Activated CD4-positive, CD25-positive, alpha-beta regulatory T cell treated with anti-CD3 and anti-CD28 coated beads, Interleukin-2, amount 50 U/mL, for 72 hours (primary cell): ENCODE results near the gene GTF3C5.

ENCODE experiments used
- DNase-seq: peaks from one replicate; pipeline ENCODE4 v3.0.0; 2021

Gene GTF3C5

DNA sequence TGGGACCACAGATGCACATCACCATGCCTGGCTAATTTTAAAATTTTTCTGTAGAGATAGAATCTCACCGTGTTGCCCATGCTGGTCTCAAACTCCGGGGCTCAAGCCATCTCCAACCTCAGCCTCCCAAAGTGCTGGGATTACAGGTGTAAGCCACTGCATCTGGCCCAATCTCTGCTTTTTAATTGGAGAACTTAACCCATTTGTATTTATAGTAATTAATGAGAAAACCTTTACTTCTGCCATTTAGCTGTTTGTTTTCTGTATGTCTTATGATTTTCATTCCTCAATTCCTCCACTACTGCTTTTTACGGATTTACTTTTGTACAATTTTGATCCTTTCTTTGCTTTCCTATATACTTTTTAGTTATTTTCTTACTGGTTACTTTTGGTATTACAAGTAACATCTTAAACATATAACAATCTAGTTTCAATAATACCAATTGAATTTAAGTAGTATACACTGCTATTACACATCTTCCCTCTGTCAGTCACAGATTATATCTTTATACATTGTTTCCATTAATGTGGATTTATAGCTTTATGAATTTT is 64.1 kb downstream of the GTF3C5 start:
- no peak for DNase-seq

DNA sequence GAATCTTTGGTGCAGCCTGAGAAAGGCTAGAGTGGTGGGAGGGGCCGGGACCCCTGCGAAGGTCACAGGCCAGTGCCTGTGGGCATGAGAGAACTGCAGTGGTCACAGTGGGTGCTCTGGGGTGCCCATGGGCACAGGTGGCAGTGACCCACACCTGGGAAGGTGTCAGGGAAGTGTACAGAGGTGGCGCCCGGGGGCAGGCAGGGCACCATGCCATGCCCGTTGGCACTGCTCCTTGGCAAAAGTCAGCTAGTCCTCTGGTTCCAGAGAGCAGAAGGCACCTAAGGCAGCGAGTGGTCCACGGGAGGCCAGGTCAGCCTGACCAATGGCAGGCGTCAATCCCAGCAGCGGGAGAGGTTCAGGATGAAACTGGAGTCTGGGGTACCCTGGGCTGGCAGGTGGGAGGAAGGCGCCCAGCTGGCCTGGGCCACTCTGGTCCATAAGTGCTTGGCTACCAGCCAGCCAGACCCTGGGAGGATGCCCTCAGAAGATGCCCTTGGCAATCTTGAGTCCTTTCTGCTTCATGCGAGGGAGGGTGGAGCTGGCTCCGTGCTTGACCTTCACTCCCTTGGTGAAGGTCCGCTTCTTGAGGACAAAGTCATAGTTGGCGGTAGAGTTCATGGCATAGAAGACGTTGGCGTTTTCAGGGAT is 67.4 kb downstream of the GTF3C5 start:
- no peak for DNase-seq

DNA sequence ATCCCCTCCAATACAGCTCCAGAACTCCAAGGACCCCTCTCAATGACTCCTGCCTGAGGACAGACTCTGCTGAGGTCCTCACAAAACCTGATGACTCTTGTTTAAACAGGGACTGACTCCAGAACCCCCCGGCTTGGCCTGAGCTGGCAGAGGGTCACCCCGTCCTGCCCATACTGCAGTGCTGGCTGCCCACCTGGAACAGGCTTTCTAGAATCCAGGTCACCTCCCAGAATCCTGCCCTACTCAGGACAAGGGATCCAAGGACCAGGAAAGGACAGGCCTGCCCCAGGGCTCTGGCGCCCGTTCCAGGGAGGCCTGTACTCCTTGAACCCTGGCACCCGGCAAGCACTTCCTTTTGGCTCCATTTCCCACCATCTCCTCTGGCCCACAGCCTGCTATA is 68.1 kb downstream of the GTF3C5 start:
- no peak for DNase-seq

DNA sequence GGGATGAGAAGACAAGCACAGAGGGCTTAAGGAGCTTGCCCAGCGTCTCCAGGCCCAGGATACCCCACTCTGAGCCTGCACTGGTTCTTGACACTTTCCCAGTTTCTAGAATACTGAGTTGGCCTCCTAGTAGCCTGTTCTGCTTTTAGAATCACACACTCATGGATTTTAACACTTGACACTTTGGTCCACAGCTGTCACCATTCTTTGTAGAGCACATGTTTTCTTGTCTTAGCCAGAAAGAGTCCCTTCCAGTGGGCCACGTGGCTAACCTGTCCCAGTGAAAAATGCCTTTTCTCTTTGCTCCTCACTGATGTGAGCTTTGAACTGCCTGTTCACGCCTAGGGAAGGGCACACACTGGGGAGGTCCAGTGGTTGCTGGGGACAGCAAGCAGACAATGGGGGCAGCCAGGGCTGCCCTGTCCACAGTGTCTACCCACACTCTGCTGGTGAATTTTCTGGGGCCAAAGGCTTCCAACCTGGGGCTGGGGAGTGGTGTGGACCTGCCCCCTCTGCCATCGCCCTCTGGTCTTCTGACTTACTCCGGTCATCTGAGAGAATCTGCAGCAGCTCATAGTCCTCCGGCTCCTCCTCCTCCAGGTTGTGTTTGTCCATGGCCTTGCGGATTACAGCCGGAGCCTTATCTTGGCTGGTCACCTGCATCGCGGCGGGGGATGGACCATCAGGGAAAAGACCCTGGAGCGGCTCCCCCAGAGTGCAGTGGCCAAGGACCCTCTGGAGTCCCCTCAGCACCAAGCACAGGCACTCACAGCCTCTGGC is 69.1 kb downstream of the GTF3C5 start:
- no peak for DNase-seq

DNA sequence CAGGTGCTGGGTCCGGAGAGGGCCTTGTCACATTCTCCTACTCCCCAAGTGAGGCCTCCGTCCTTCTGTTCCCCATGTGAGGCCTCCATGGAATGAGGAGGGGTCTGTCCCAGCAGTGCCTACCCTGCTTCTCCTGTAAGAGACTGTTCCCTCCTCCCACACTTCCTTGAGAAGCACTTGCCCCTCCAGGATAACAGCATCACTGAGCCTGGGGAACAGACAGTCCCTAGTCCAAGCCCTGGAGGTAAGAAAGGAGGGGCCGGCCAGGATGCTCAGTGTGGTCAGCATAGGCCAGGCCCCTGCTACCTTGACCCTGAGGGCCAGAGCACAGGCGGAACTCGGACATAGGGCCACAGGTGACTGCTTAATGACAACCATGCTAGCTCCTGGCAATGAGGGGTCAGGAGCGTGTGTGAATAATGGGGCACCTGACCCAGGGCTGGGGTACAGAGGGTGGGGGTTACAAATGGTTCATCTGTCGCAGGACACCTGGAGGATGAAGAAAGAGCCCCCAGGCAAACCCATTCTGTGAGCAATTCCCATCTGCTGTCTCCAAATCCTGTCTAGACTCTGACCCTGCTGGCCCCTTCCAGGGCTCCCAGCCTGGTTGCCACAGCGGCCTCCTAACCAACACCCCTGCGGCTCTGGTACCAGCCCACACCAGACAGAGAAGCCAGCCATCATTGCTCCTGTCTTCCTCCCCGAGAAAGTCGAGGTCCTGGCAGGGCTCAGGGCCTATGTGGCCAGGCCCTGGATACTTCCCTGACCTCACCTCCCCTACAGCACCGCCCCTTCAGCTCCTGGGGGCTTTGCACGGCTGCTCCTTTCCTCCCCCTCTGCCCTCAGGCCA is 69.9 kb downstream of the GTF3C5 start:
- DNase-seq: no peak

DNA sequence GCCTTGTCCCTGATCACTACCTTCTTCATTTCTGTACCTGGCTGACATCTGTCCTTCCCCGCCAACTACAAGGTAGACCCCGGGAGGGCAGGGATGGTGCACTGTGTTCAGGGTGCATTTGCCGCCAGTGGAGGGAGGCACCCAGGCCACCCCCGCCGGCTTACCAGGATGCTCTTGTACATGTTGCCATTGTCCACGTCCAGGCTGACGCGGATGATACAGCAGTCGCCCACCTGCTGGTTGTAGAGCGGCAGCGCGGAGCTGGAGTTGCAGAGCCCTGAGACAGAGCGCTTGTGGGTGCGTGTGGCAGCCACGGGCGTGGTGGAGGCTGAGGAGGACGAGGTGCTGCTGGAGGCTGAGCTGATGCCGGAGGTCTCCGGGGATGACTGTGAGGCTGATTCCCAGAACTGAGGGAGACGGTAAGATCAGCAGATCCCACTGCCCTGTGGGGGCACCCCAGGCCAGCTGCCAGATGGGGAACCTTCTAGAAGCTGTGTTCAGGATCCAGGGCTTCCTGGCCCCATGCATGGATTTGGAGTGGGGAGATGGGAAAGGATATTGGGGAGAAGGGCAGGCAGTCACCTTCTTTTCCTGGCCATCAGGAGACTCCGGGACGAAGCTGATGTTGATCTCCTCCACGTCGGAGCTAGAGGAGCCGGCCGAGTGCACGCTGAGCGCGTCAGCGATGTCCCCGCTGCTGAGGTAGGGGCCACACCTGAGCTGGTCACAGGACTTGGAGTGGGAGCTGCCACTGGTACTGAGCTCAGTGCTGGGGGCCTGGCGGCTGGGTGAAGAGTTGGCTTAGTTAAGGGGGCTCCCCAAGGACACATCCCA is 70.8 kb downstream of the GTF3C5 start:
- no peak for DNase-seq

DNA sequence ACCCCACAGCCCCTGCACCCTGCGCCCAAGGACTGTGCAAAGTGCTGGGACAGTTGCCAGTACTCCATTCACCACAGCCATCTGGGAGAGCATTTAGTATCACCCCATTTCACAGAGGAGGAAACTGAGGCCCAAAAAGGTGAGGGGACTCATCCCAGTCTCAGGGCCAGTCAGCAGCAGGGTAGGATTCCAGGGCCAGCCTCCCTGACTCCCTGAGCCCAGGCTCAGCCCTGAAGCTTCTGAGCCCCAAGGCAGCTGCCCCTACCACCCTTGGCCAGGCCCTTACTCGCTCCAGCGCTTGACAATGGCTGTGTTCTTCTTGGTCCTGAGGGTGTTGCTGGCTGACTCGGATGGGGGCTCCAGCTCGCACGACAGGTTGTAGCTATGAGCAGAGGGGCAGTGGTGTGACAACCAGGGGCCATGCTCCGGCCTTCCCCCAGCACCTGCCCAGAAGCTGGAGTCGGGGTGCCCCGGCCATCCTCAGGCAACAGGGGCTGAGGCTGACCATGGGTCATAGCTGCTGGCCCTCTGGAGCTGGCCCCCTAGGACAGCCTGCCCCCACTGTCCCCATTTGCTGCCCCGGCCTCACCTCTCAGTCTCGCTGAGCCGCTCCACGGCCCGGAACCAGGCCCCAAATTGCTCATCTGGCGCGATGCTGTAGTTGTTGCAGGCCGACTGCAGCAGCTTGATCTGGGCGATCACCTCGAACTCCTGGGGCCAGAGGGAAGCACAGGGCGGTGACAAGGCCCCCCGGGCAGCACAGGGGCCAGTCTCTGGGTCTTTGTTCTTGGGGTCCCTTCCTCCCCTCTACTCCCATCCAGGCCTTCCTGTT is 71.6 kb downstream of the GTF3C5 start:
- DNase-seq: no peak

DNA sequence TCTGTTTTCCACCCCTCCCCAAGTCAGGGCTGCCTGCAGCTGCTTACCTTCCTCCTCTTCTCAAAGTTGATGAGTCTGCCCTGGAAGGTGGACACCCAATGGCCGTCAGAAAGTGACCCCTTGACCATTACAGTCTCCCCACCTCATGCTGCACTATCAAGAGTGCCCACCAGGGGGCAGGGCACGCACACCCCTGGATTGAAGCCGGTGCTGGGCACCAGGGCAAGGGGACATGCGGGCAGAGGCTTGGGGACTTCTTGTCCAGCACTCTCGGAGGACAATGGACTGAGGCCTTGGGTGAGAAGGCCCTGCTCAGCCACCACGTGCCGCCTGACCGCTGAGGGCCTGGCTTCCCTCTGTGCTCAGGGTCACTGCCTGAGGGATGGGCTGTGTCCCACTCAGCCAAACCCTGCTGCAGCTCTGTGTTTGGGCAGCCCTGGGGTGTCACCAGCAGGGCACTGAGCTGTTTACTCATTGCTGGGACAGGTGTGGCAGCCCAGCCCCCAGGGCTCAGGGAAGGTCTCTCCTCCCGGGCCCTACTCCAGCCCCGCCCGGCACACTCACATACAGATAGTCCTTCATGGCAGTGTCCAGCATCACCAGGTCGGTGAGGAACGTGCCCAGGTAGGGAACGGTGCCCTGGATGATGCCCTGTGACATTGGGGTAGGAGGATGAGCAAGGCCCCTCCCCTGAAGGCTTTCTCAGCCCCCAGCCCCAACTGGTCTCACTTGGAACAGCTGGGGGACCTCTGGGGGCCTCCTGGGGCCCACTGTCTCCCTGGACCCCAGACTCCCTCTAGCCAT is 72.6 kb downstream of the GTF3C5 start:
- peak; percentile 72 for DNase-seq

DNA sequence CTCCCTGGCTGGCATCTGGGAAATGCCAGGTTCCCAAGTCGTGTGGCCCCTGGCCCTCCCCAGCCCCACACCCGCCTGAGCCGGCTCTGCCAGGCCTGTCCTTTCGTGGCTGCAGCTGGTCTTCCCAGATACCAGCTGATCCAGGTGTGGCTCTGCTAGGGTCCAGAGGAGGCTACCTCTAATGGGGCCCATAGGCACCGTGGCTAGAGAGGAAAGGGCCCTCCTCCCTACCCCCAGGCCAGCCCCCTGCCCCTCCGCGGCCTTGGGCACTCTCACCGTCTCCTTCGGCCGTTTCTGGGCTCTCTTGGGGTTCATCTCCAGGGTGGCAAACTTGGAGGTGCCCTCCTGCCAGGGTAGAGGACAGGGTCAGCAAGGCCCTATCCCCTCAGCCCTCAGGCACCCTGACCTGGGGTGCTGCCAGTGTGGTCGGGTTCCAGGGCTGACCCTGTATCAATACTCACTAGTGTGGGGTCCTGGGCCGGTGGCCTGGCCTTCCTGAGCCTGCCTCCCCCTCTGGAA is 73.2 kb downstream of the GTF3C5 start:
- no peak for DNase-seq

DNA sequence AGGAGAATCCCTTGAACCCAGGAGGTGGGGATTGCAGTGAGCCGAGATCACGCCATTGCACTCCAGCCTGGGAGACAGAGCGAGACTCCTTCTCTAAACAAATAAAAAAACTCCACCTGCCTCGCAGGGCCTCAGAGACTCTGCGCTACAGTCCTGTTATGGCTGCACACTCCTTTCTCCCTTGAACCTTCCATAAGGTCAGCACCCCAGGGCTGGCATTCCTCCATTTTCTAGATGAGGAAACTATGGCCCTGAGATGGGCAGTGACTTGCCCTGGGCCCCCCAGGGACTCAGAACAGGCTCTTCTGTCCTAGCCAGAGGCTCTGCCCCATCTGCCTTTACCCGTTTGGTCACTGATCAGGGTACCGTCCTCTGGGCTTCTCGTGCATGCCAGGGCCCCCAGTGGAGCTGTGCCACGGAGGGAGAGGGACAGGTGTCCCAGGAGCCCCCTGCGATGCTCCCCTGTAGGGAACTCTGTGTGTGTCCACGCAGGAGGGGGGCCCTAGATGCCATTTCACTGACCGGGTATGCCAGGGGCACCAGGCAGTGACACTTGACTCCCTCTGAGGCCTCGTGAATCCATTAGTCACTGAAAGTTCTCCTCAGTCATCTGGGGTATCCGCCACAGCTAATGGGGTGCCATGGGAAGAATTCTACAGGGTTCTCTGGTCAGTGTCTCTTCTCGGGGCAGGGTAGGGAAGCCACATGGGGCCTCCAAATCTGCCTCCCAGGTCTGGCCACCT is 74.1 kb downstream of the GTF3C5 start:
- peak; percentile 15 for DNase-seq

DNA sequence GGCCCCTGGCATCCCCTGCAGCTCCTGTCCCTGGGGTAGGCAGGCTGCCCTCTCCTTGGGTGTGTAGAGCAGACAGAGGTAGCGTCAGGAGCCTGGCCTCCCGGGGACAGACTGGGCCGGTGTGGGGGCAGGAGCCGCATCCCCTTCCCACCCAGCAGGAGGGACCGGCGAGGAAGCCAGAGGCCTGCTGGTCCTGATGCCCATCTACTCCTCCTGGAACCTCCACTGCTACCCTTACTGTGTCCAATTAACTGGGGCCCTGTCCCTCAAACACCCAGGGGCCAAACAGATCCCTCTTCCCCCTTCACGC is 74.6 kb downstream of the GTF3C5 start:
- no peak for DNase-seq

DNA sequence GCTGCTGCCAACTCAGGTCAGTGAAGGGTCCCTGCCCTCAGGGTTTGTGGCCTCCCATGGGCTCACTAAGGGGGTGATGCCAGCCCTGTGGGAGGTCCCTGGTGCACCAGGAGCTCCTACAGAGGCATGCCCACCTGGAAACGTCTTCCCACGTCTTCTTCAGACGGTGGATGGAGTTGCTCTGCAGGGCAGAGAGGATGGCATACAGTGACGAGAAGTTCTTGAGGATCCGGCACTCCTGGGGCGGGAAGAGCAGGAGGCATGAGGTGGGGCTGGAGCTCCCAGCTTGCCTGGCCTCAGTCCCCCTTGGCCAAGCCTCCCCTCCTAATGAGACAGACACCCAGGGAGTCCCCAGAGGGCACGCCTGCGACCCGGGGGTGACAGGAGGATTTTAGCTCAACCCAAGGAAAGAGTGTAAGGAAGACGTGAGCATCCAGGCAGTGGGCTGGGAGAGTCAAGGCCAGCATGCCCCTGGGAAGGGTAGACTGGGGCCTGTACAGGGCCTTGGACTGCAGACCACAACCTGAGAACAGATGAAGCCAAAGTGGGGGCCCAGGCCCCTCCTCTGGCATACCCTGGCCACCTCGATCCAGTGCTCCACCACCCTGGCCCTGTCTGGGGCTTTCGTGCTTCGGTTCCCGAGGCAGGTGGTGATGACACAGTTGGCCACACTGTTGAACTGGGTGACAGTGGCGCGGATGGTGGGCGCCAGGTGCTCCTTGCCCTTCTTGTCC is 75.9 kb downstream of the GTF3C5 start:
- no peak for DNase-seq

DNA sequence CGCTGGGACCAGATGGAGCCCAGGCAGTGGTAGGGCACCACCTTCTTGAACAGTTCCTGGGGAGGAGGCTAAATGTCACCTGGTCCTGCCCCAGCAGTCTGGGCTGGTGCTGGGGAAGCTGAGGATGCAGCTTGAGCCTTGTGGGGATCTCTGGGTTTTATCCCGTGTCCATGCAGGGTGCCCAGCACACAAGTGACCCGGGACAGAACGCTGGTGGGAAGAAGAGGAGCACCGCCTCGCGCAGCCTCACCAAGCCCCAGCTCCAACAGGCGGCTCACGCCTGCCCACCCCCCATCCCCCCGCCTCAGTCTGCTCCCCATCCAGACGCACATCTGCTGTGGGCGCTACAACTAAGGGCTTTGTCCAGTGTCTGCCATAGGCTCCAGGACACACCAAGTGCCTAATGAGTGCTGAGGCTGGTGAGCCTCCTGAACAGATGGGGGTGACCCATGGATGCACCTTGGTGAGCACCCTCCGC is 76.5 kb downstream of the GTF3C5 start:
- DNase-seq: no peak
